GM23338 (cell line): Measurements from ENCODE around the gene TSHZ3. TPM values are rescaled to one million over a fixed set of nuclear protein-coding genes. Genes with fewer than 3 reads are reported as not detected.

Experiments
- ATAC-seq: fragments of 200-7000 bp; cut with Tn5 transposase; 3 replicates; pipeline ENCODE4 v1.9.1; 2020
- DNase-seq: peaks from one replicate; pipeline ENCODE4 v3.0.0-alpha.2; 2015; ENCODE audit warnings: low spot score
- H2AFZ ChIP-seq: fragments of 200-600 bp; sonication (generic); 2 replicates; pipeline ENCODE4 v1.8.0; 2016; ENCODE audit warnings: antibody characterized with exemption, mild to moderate bottlenecking, moderate library complexity
- H3F3A ChIP-seq: fragments of 200-600 bp; sonication (generic); replicated peaks from 2 replicates; pipeline ENCODE4 v1.8.0; 2017; ENCODE audit warnings: antibody characterized with exemption, mixed run types, low read depth
- H3K27ac ChIP-seq: fragments of 200-600 bp; sonication (generic); 2 replicates; pipeline ENCODE4 v1.6.1; 2016; ENCODE audit warnings: low read depth
- H3K27me3 ChIP-seq: fragments of 200-600 bp; sonication (generic); 2 replicates; pipeline ENCODE4 v1.8.0; 2016; ENCODE audit warnings: mild to moderate bottlenecking, mixed run types, moderate library complexity; ENCODE audit not compliant: insufficient read depth
- H3K36me3 ChIP-seq: fragments of 200-600 bp; sonication (generic); 2 replicates; pipeline ENCODE4 v1.8.0; 2016; ENCODE audit warnings: mild to moderate bottlenecking; ENCODE audit not compliant: insufficient read depth
- H3K4me1 ChIP-seq: fragments of 200-600 bp; sonication (generic); 2 replicates; pipeline ENCODE4 v1.8.0; 2016; ENCODE audit warnings: mild to moderate bottlenecking, moderate library complexity; ENCODE audit not compliant: insufficient read depth
- H3K4me2 ChIP-seq: fragments of 200-600 bp; sonication (generic); 2 replicates; pipeline ENCODE4 v1.7.1; 2017; ENCODE audit warnings: mixed run types
- H3K4me3 ChIP-seq: fragments of 200-600 bp; sonication (generic); 2 replicates; pipeline ENCODE4 v1.6.1; 2016; ENCODE audit warnings: mixed run types
- H3K79me2 ChIP-seq: fragments of 200-600 bp; sonication (generic); replicated peaks from 2 replicates; pipeline ENCODE4 v1.8.0; 2017; ENCODE audit warnings: mild to moderate bottlenecking; ENCODE audit not compliant: insufficient read depth
- H3K9me2 ChIP-seq: fragments of 200-600 bp; sonication (generic); 2 replicates; pipeline ENCODE4 v1.8.0; 2017; ENCODE audit not compliant: insufficient read depth
- H4K20me1 ChIP-seq: fragments of 200-600 bp; sonication (generic); replicated peaks from 2 replicates; pipeline ENCODE4 v1.8.0; 2017; ENCODE audit warnings: mild to moderate bottlenecking; ENCODE audit not compliant: insufficient read depth
- H3K27ac Mint-ChIP-seq: 2 replicates; pipeline ENCODE4 v1.8.0; 2020; ENCODE audit warnings: inconsistent platforms, mild to moderate bottlenecking, moderate library complexity, mixed read lengths
- H3K27me3 Mint-ChIP-seq: 3 replicates; pipeline ENCODE4 v1.8.0; 2022; ENCODE audit warnings: low read depth, mild to moderate bottlenecking, moderate library complexity, mixed read lengths, inconsistent platforms; ENCODE audit not compliant: insufficient read depth, poor library complexity
- H3K36me3 Mint-ChIP-seq: 3 replicates; pipeline ENCODE4 v1.8.0; 2021; ENCODE audit warnings: low read depth, mild to moderate bottlenecking, inconsistent platforms, moderate library complexity, mixed read lengths
- H3K4me1 Mint-ChIP-seq: 3 replicates; pipeline ENCODE4 v1.8.0; 2020; ENCODE audit warnings: mild to moderate bottlenecking, inconsistent platforms, mixed read lengths
- H3K4me3 Mint-ChIP-seq: 3 replicates; pipeline ENCODE4 v1.8.0; 2021; ENCODE audit warnings: moderate library complexity, mild to moderate bottlenecking, inconsistent platforms, mixed read lengths
- H3K9me3 Mint-ChIP-seq: 3 replicates; pipeline ENCODE4 v1.8.0; 2020; ENCODE audit warnings: moderate library complexity, mild to moderate bottlenecking, inconsistent platforms, mixed read lengths
- EZH2 ChIP-seq: fragments of 200-600 bp; sonication (generic); IDR thresholded peaks from one replicate; pipeline ENCODE4 v1.8.0; 2017; ENCODE audit warnings: antibody characterized with exemption, mild to moderate bottlenecking, low read depth; ENCODE audit not compliant: unreplicated experiment
- JUNB ChIP-seq: IDR thresholded peaks from one replicate; pipeline ENCODE4 v1.6.1; 2016; ENCODE audit warnings: antibody characterized with exemption; ENCODE audit not compliant: unreplicated experiment
- POLR2AphosphoS5 ChIP-seq: IDR thresholded peaks from 2 replicates; pipeline ENCODE4 v1.6.1; 2016; ENCODE audit warnings: antibody characterized with exemption, low read depth
- REST ChIP-seq: IDR thresholded peaks from one replicate; pipeline ENCODE4 v1.6.1; 2018; ENCODE audit warnings: antibody characterized with exemption; ENCODE audit not compliant: unreplicated experiment
- STAT1 ChIP-seq: IDR thresholded peaks from one replicate; pipeline ENCODE4 v1.6.1; 2016; ENCODE audit warnings: antibody characterized with exemption; ENCODE audit not compliant: unreplicated experiment
- ZNF331 ChIP-seq: fragments of 250-450 bp; sonication (Bioruptor Pico); IDR thresholded peaks from 2 replicates; pipeline ENCODE4 v1.5.0; 2020; ENCODE audit warnings: low read depth, mild to moderate bottlenecking, moderate library complexity
- polyA plus RNA-seq: library from polyadenylated mRNA; unstranded; fragments of >200 nt; fragmentation: Nextera tagmentation; extraction: Ambion mirVana; gene quantifications from 2 replicates; pipeline ENCODE4 v1.2.1, GENCODE V29; 2016
- total RNA-seq: library from RNA; depleted of rRNA; stranded (reverse); fragments of >200 nt; shearing (Covaris generic); gene quantifications from 2 replicates; pipeline ENCODE4 v1.2.3, GENCODE V29; 2014
- TF ChIP-seq, protein P1 (sequence below): fragments of 250-450 bp; sonication (Bioruptor Pico); IDR thresholded peaks from 2 replicates; pipeline ENCODE4 v1.5.0; 2020; ENCODE audit warnings: mild to moderate bottlenecking, moderate library complexity

The TSHZ3 gene
- total and polyA plus RNA-seq, 2 experiments from 2014 or later = 3.8 to 8.9 TPM

DNA sequence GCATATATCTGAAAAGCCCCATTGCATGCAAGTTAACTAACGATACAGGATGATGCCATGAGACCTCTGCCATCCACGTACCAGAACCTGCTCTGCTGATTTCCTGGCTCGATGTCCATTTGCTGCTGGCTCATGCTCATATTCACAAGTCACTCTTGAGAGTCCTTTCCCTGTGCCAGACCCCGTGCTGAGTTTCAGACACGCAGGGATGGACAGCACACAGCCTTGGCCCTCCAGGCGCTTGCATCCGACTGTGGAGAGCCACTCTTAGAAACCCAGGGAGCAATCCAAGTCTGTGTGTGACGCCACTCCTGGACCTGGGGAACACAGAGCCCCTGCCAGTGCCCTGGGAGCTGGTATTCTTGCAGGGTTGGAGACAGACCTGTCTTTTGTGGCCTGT is 37.6 kb upstream of the TSHZ3 start:
- Histone ChIP-seq H3K79me2 (no peaks in the 10 kb centered on the region), H3K9me2 (peaks cover 7% of the 10 kb centered on the region), H3K27ac (no peak overlapping the region), H3K27me3 (no peaks in the 10 kb centered on the region), H3K36me3 (no peaks in the 10 kb centered on the region), H4K20me1 (no peaks in the 10 kb centered on the region), H3K4me1 (no peaks in the 10 kb centered on the region), H2AFZ (no peak overlapping the region), H3F3A (no peaks in the 10 kb centered on the region), H3K4me2 (no peak overlapping the region), H3K4me3 (no peak overlapping the region)
- Mint-ChIP-seq H3K27me3 (peaks cover 2% of the 10 kb centered on the region), H3K36me3 (peaks cover 5% of the 10 kb centered on the region; the same call in 1 of the 3 replicates), H3K4me3 (no peak overlapping the region), H3K4me1 (peaks cover 6% of the 10 kb centered on the region; the same call in 2 of the 3 replicates), H3K9me3 (no peaks in the 10 kb centered on the region), H3K27ac (no peak overlapping the region)
- DNase-seq (no peak), ATAC-seq (no peak)
- TF ChIP-seq POLR2AphosphoS5 = no peak
- TF ChIP-seq STAT1 = no peak
- TF ChIP-seq, protein P1, sequence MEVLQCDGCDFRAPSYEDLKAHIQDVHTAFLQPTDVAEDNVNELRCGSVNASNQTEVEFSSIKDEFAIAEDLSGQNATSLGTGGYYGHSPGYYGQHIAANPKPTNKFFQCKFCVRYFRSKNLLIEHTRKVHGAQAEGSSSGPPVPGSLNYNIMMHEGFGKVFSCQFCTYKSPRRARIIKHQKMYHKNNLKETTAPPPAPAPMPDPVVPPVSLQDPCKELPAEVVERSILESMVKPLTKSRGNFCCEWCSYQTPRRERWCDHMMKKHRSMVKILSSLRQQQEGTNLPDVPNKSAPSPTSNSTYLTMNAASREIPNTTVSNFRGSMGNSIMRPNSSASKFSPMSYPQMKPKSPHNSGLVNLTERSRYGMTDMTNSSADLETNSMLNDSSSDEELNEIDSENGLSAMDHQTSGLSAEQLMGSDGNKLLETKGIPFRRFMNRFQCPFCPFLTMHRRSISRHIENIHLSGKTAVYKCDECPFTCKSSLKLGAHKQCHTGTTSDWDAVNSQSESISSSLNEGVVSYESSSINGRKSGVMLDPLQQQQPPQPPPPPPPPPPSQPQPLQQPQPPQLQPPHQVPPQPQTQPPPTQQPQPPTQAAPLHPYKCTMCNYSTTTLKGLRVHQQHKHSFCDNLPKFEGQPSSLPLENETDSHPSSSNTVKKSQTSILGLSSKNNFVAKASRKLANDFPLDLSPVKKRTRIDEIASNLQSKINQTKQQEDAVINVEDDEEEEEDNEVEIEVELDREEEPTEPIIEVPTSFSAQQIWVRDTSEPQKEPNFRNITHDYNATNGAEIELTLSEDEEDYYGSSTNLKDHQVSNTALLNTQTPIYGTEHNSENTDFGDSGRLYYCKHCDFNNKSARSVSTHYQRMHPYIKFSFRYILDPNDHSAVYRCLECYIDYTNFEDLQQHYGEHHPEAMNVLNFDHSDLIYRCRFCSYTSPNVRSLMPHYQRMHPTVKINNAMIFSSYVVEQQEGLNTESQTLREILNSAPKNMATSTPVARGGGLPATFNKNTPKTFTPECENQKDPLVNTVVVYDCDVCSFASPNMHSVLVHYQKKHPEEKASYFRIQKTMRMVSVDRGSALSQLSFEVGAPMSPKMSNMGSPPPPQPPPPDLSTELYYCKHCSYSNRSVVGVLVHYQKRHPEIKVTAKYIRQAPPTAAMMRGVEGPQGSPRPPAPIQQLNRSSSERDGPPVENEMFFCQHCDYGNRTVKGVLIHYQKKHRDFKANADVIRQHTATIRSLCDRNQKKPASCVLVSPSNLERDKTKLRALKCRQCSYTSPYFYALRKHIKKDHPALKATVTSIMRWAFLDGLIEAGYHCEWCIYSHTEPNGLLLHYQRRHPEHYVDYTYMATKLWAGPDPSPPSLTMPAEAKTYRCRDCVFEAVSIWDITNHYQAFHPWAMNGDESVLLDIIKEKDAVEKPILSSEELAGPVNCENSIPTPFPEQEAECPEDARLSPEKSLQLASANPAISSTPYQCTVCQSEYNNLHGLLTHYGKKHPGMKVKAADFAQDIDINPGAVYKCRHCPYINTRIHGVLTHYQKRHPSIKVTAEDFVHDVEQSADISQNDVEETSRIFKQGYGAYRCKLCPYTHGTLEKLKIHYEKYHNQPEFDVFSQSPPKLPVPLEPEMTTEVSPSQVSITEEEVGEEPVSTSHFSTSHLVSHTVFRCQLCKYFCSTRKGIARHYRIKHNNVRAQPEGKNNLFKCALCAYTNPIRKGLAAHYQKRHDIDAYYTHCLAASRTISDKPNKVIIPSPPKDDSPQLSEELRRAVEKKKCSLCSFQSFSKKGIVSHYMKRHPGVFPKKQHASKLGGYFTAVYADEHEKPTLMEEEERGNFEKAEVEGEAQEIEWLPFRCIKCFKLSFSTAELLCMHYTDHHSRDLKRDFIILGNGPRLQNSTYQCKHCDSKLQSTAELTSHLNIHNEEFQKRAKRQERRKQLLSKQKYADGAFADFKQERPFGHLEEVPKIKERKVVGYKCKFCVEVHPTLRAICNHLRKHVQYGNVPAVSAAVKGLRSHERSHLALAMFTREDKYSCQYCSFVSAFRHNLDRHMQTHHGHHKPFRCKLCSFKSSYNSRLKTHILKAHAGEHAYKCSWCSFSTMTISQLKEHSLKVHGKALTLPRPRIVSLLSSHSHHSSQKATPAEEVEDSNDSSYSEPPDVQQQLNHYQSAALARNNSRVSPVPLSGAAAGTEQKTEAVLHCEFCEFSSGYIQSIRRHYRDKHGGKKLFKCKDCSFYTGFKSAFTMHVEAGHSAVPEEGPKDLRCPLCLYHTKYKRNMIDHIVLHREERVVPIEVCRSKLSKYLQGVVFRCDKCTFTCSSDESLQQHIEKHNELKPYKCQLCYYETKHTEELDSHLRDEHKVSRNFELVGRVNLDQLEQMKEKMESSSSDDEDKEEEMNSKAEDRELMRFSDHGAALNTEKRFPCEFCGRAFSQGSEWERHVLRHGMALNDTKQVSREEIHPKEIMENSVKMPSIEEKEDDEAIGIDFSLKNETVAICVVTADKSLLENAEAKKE (CRISPR knock-in tag) = no peak
- TF ChIP-seq REST = no peak
- no peak for TF ChIP-seq JUNB
- TF ChIP-seq EZH2 = no peak
- TF ChIP-seq ZNF331 (CRISPR knock-in tag) = no peak
